GM20000 (cell line): ENCODE measurements around the gene QSOX2.

Experiments used
- DNase-seq: peaks from one replicate; pipeline ENCODE4 v3.0.0; 2012; ENCODE audit warnings: low spot score
- TF ChIP-seq, protein P1 (sequence below): IDR thresholded peaks from 2 replicates; pipeline ENCODE4 v1.5.1; 2012; ENCODE audit warnings: mild to moderate bottlenecking, control low read depth; ENCODE audit errors: extremely low read depth, missing control alignments

The QSOX2 gene

DNA sequence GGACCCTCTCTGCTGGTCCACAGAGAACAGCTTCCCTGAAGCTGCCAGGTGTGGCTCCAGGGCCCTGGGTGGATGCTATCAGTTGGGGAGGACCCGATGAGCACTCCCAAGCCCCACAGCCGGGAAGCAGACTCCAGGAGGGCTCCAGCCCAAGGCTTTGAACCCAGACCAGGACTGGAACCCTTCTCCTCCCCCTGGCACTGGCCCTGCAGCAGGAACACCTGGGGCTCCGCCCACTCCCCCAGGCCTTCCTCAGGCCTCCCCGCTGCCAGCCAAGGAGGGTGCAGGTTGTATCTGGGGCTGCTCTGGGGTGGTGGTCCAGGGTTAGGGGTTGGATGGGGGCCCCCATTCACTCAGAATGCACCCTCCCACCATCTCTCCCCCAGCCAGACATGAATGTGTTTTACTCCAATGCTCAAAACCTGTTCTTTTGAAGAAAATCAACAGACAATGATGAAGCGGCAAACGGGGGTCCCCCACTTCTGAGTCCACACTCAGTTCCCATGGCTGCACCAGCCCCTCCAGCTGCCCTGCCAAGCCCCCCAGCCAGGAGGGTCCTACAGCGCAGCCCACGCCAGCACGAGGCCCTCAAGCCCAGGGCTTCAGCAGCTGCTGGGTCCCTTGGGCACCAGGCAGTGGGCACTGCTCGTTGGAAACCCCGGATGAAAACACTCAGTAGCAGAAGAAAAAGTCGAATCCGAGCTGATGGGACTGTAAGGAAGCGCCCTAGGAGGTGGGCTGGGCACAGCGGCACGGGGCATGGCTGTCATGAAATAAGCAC lies 35.1 kb upstream of the QSOX2 start:
- DNase-seq: no peak
- TF ChIP-seq, protein P1, sequence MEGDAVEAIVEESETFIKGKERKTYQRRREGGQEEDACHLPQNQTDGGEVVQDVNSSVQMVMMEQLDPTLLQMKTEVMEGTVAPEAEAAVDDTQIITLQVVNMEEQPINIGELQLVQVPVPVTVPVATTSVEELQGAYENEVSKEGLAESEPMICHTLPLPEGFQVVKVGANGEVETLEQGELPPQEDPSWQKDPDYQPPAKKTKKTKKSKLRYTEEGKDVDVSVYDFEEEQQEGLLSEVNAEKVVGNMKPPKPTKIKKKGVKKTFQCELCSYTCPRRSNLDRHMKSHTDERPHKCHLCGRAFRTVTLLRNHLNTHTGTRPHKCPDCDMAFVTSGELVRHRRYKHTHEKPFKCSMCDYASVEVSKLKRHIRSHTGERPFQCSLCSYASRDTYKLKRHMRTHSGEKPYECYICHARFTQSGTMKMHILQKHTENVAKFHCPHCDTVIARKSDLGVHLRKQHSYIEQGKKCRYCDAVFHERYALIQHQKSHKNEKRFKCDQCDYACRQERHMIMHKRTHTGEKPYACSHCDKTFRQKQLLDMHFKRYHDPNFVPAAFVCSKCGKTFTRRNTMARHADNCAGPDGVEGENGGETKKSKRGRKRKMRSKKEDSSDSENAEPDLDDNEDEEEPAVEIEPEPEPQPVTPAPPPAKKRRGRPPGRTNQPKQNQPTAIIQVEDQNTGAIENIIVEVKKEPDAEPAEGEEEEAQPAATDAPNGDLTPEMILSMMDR: no peak

DNA sequence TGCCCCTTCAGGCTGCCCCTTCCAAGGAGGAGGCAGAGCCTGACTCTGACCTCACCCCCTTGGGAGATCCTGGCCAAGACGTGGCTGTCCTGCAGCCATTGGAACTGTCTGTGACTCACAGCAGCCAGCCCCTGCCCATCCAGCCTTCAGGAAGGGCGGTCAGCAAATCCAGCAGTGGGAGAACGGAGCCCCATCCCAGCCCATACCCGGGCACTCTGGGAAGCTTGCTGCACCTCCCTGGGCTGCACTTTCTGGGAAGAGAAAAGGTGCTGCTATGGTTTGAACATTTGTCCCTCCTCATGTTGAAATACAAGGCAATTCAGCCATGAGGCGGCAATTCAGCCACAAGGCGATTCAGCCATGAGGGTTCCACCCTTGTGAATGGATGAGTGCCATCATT lies 33.9 kb upstream of the QSOX2 start:
- TF ChIP-seq, protein P1: no peak

DNA sequence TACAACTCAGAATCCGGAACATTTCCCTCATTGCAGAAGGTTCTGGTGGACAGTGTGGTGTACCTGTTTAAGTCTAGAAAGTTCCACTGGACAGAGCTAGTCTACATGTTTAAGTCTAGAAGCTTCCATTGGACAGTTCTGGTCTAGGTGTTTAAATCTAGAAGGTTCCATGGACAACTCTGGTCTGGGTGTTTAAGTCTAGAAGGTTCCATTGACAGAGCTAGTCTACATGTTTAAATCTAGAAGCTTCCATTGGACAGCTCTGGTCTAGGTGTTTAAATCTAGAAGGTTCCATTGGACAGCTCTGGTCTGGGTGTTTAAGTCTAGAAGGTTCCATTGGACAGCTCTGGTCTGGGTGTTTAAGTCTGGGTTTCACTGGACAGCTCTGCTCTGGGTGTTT lies 33.3 kb upstream of the QSOX2 start:
- TF ChIP-seq, protein P1: no peak
- DNase-seq: no peak

More for the DNA sequence above, 33.9 kb upstream of the QSOX2 start:
- DNase-seq: no peak

DNA sequence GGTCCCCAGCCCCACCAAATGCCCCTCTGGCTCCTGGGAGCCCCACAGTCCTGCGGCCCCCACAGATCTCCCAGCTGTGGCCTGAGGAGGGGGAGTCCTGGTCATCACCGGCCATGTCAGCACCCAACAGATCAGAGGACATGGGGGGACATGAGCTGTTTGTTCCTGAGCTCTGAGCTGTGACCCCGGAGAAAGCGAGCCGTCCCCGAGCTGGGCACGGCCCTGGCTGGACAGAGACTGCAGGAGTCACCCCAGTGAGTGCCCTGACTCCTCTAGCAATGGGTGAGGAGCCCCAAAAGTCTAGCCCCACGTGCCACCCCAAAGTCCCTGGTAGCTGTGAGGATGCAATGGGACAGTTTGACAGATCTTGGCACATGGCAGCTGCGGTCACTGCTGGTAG lies 32.6 kb upstream of the QSOX2 start:
- TF ChIP-seq, protein P1: no peak
- no peak for DNase-seq

DNA sequence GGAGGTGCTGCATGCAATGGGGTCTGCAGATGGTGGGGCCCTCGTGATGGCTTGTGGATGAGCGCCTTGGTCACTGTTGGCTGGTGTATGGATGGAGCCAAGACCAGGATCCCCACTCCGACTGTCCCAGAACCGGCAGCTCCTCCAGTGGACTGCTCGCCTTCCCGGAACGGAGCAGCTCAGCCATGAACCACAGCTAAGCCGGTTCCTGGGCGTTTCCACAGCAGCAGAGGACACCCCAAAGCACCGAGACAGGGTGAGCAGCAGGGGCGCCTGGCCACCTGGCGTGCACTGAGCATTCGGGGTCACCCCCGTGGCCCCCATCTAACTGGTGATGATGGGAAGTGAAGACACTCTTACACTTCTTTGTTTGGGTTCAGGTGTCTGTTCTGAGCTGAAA lies 32.1 kb upstream of the QSOX2 start:
- no peak for DNase-seq

DNA sequence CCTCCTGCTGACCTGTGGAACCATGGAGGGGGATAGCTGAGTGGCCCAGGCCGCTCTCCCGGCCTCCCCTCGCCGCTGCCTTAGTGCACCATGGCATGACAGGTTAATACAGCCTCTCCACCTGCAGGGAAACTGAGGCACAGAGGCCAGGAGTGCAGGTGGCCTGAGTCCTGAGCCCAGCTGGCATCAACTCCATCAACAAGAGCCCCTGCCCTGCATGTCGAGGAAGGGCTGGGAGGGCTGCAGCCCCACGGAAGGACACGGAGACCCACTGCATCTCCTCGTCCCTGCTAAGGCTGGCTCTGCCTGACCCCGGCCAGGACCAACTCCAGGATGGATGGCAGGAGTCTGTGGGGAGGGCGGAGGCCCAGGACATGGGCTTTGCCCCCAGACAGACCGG lies 31.1 kb upstream of the QSOX2 start:
- TF ChIP-seq, protein P1: no peak

More for the DNA sequence above, 32.1 kb upstream of the QSOX2 start:
- TF ChIP-seq, protein P1: no peak

DNA sequence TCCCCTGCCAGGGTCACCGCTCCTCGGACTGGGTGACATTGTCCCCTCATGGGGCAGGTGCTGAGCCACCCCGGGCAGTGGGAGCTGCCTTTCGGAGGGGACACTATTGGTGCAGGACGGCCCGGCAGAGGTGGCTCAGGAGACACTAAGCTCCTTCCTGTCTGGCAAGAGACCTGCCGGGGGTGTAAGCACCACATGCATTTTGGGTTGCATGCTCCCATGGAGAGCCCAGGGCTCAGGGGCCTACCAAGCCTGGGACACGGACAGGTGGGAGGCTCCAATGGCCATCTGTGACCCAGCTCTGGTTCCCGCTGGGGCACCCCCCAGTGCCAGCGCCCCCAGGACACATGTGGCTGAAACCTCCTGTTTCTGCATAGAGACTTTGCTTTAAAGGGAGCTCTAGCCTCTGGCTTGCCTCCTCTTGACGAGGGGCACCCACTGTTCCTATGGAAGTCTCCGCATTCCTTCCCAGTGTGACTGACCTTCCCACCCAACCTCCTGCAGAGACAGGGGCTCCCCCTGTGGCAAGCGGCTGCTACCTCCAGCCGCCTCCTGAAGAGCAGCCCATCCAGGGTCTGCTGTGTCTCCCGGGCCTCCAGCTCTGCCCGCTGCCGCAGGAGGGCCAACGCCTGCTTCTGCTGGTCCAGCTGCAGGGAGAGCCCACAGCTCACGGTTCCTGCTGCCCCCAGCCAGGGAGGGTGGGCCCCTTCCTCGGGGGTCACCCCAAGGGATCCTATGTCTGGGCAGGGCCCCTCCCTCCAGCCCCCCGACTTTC lies 30.2 kb upstream of the QSOX2 start:
- TF ChIP-seq, protein P1: no peak
- DNase-seq: no peak

More for the DNA sequence above, 31.1 kb upstream of the QSOX2 start:
- no peak for DNase-seq
